Fibroblast of pulmonary artery (primary cell): ENCODE data around the gene GRIFIN.
"Not testable (repeated sequence)": the region's sequence is repeated elsewhere in the genome, so short reads cannot be mapped to it uniquely, and the experiment has no call there.

Source experiments
- DNase-seq: peaks from one replicate; pipeline ENCODE4 v3.0.0-alpha.2; 2010; ENCODE audit warnings: low read depth
- H3K4me3 ChIP-seq: replicated peaks from 2 replicates; pipeline ENCODE4 v1.5.1; 2011; ENCODE audit warnings: low read depth, mild to moderate bottlenecking, control low read depth, low read length, moderate library complexity
- TF ChIP-seq, protein P1 (sequence below): IDR thresholded peaks from 2 replicates; pipeline ENCODE4 v1.5.1; 2011; ENCODE audit warnings: mild to moderate bottlenecking, control low read depth, low read length, inconsistent platforms; ENCODE audit errors: missing control alignments

Gene GRIFIN

DNA sequence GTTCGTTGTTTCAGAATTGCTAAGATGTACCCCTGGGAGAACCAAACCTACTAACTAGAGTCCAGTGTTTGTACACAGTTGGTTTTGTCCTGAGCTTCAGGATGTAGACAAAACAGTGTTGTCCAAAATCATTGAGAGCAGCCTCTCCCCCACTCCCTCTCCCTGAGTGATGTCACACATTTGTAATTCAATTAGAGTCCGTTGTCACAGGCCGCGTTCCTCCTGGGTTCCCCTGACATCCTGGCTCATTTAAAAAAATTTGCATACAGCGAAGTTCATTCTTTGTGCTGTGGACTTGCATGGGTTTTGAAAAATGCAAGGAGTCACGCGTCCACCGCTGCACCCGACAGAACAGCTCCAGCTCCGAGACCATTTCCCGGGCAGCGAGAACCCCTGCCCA lies 10.3 kb downstream of the GRIFIN start:
- DNase-seq: no peak
- H3K4me3 ChIP-seq: no peak overlapping the region
- TF ChIP-seq, protein P1, sequence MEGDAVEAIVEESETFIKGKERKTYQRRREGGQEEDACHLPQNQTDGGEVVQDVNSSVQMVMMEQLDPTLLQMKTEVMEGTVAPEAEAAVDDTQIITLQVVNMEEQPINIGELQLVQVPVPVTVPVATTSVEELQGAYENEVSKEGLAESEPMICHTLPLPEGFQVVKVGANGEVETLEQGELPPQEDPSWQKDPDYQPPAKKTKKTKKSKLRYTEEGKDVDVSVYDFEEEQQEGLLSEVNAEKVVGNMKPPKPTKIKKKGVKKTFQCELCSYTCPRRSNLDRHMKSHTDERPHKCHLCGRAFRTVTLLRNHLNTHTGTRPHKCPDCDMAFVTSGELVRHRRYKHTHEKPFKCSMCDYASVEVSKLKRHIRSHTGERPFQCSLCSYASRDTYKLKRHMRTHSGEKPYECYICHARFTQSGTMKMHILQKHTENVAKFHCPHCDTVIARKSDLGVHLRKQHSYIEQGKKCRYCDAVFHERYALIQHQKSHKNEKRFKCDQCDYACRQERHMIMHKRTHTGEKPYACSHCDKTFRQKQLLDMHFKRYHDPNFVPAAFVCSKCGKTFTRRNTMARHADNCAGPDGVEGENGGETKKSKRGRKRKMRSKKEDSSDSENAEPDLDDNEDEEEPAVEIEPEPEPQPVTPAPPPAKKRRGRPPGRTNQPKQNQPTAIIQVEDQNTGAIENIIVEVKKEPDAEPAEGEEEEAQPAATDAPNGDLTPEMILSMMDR: no peak

DNA sequence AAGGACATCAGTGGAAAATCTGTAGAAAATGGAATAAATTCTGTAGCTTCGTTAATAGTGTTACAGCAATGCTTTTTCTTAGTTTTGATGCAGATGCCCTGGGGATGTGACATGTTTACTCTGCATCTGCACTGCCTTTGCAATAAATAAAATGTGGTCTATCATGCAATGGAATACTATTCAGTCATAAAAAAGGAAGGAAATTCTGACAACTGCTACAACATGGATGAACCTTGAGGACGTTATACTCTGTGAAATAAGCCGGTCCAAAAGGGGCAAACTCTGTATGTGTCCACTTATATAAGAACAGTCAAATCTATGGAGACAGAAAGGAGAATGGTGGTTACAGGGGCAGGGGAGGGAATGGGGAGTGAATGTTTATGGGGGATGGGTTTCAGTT lies 13.5 kb downstream of the GRIFIN start:
- TF ChIP-seq, protein P1: no peak
- no peak overlapping the region for H3K4me3 ChIP-seq
- DNase-seq: no peak

DNA sequence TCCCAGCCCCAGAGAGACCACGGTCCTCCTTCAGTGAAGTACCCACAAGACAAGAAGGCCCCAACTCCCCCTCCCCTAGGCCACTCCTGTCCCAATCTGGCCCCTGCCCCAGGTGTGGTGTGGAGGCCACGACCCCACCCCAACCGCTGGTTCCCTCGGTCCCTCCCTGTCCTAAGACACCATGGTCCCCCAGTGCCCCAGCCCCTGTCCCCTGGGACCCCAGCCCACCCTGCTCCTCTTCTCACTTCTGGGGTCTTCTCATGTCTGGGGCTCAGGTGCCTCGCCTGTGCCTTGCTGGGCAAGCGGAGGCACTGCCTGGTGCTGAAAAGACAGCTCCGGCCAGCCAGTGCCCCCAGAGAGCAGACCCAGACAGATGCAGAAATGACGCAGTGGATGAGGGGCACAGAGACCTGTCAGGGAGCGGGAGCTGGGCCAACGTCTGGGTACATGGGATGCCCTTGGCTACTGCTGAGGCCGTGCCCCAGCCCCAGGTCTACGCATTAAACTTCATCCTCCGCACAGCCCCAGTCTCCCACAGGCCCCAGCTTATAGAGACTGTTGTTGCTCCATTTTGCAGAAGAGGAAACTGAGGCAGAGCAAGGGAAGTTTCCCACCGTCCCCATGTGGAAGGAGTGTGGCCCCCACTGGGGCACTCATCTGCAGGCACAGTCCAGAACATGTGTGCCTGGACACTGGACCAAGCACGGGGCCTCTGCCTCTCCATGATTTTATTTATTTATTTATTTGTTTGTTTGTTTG lies 14.8 kb downstream of the GRIFIN start:
- DNase-seq: no peak
- no peak overlapping the region for H3K4me3 ChIP-seq
- TF ChIP-seq, protein P1: no peak

DNA sequence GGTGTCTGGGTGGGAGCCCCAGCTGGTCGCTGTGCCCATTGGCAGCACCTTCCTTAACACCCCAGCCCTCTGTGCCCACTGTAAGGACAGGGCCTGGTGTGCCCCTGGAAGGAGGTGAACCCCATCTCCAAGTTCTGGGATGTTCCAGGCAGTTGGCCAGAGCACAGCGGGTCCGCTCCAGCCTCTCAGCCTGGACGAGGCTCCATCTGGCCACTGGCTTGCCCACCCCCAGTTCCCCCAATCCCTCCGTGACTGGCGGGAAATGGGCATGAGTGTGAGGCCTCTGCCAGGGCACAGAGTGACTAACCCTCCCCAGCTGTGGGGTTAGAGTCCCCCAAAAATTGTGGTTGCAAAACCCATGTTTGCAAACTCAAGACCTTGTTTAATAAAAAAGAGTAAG lies 15.6 kb downstream of the GRIFIN start:
- TF ChIP-seq, protein P1: no peak
- H3K4me3 ChIP-seq: no peak overlapping the region
- DNase-seq: no peak

DNA sequence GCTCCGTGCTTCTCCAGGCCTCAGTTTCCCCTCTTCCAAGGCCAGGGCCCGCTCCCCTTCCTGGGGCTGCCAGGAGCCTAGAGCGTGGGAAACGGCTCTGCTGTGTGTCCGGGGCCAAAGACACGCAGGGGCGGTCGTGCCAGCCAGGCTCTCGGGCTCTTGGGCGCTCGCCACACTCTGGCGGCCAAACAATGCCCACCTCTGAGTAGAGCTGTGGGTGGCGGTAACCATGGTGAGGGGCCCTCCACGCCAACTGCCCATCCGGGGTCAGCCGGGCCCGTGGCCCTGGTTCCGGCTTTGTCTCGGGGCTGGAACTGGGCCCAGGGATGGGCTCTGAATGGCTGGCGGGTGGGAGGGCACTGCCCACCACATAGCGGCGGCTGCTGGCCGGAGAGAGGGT lies 16.0 kb downstream of the GRIFIN start:
- DNase-seq: no peak
- no peak overlapping the region for H3K4me3 ChIP-seq
- TF ChIP-seq, protein P1: no peak

DNA sequence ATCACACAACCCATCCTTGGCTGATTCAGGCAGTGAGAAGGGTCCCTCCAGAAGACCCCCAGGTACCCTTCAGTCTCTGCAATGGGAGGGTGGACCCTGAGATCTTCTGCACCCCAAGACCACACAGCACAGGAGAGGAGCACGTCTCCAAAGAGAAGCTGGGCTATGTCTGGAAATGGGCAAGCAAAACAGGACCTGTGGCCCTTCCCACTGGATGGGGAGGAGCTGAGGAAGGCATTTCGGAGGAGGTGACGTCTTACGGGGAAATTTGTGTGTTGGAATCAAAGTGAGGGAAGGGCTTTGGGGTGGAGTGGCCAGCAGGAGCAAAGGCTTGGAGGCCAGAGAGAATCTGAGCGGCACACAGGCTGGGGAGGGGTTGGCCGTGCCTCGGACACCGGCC lies 16.5 kb downstream of the GRIFIN start:
- TF ChIP-seq, protein P1: no peak
- H3K4me3 ChIP-seq: no peak overlapping the region
- DNase-seq: no peak

DNA sequence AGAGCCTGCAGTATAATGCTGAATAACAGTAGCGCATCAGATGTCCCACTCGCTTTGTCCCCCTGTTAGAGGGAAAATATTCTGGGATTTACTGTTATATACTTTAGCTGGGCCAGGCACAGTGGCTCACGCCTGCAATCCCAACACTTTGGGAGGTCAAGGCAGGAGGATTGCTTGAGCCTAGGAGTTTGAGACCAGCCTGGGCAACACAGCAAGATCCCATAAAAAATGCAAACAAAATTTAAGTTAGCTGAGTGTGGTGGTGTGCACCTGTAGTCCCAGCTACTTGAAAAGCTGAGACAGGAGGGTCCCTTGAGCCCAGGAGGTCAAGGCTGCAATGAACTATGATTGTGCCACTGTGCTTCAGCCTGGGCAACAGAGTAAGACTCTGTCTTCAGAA lies 22.3 kb downstream of the GRIFIN start:
- H3K4me3 ChIP-seq, DNase-seq: not testable (repeated sequence)
